Bronchial epithelial cell (primary cell): Measurements from ENCODE around the gene EIF2B1. TPM values are rescaled to one million over a fixed set of nuclear protein-coding genes. Genes with fewer than 3 reads are reported as not detected.

Source experiments
- DNase-seq: peaks from one replicate; pipeline ENCODE4 v3.0.0-alpha.2; 2010; ENCODE audit warnings: low read depth
- FAIRE-seq: peaks from 2 replicates; lab custom pipeline; 2011; peaks lifted over from hg19 to GRCh38; lab: Jason Lieb, UNC
- H3K27me3 ChIP-seq: 2 replicates; pipeline ENCODE4 v1.5.1; 2011; ENCODE audit warnings: low read length; ENCODE audit not compliant: control insufficient read depth, insufficient read depth
- H3K36me3 ChIP-seq: 2 replicates; pipeline ENCODE4 v1.5.1; 2011; ENCODE audit warnings: low read length; ENCODE audit not compliant: control insufficient read depth, insufficient read depth
- H3K4me3 ChIP-seq: 2 replicates; pipeline ENCODE4 v1.5.1; 2011; ENCODE audit warnings: mild to moderate bottlenecking, low read depth, low read length, control low read depth
- CTCF ChIP-seq: IDR thresholded peaks from 2 replicates; pipeline ENCODE4 v1.5.1; 2011; ENCODE audit warnings: mild to moderate bottlenecking, moderate library complexity, low read length, control low read depth, inconsistent platforms; ENCODE audit not compliant: insufficient read depth, severe bottlenecking
- total RNA-seq: library from RNA; depleted of rRNA; stranded (reverse); fragments of >200 nt; gene quantifications from 2 replicates; pipeline ENCODE4 v1.2.1, GENCODE V29; 2014

The EIF2B1 gene
- total RNA-seq, 1 donor from 2014 or later: 47.4 TPM

GRCh38 chr12:123643911-123644310 is 10.4 kb upstream of the EIF2B1 start:
- Histone ChIP-seq H3K36me3 (peaks cover 19% of the 10 kb centered on the region), H3K4me3 (no peak overlapping the region), H3K27me3 (no peaks in the 10 kb centered on the region)
- TF ChIP-seq CTCF: no peak
- FAIRE-seq: no peak
- peak; percentile 12 for DNase-seq

GRCh38 chr12:123634142-123634561 is 666 bp upstream of the EIF2B1 start:
- FAIRE-seq (no peak), DNase-seq (no peak)
- TF ChIP-seq CTCF: no peak
- peak overlapping the region; percentile 99 for H3K4me3 ChIP-seq
- H3K27me3 ChIP-seq: no peaks in the 10 kb centered on the region
- H3K36me3 ChIP-seq: peaks cover 4% of the 10 kb centered on the region

- no peak overlapping the region for H3K4me3 ChIP-seq
- DNase-seq (peak; percentile 94), FAIRE-seq (no peak)
- peaks cover 20% of the 10 kb centered on the region for H3K36me3 ChIP-seq
- TF ChIP-seq CTCF: no peak
- no peaks in the 10 kb centered on the region for H3K27me3 ChIP-seq
These were observed 11.6 kb downstream of the EIF2B1 start for GRCh38 chr12:123621619-123622530.

- no peak overlapping the region for H3K4me3 ChIP-seq
- DNase-seq (no peak), FAIRE-seq (no peak)
- TF ChIP-seq CTCF: no peak
- peaks cover 20% of the 10 kb centered on the region for H3K36me3 ChIP-seq
- H3K27me3 ChIP-seq: no peaks in the 10 kb centered on the region
These were observed 12.4 kb downstream of the EIF2B1 start for GRCh38 chr12:123621101-123621500.

GRCh38 chr12:123617580-123617979 is 15.9 kb downstream of the EIF2B1 start:
- no peak for FAIRE-seq
- TF ChIP-seq CTCF: no peak
- no peak overlapping the region for H3K4me3 ChIP-seq
- no peaks in the 10 kb centered on the region for H3K27me3 ChIP-seq
- DNase-seq: no peak
- peaks cover 27% of the 10 kb centered on the region for H3K36me3 ChIP-seq
